IMR-90 (cell line): Measurements from ENCODE around the gene ANTXR1. TPM values are rescaled to one million over a fixed set of nuclear protein-coding genes. Genes with fewer than 3 reads are reported as not detected.

Experiments
- ATAC-seq: fragments of 200-7000 bp; cut with Tn5 transposase; 2 replicates; pipeline ENCODE4 v1.9.1; 2020; ENCODE audit warnings: low read depth, mild to moderate bottlenecking, moderate library complexity
- BruUV-seq: library from RNA; stranded (reverse); fragments of 400-500 nt; replicated peaks from 2 replicates; lab custom pipeline; 2021; lab: Mats Ljungman, UMichigan
- CTCF ChIA-PET: fragments of 300-600 bp; formaldehyde crosslinking; extraction: SDS; loops from one replicate; lab custom pipeline; 2021; ENCODE audit warnings: antibody characterized with exemption; lab: Yijun Ruan, JAX
- POLR2A ChIA-PET: fragments of 300-600 bp; sonication (Branson Sonifier 250); formaldehyde crosslinking; loops from one replicate; lab custom pipeline; 2022; ENCODE audit warnings: antibody characterized with exemption; ENCODE audit not compliant: unreplicated experiment; lab: Charles Lee
- DNase-seq: peaks from one replicate; pipeline ENCODE4 v3.0.0; 2013
- H2AFZ ChIP-seq: replicated peaks from 2 replicates; pipeline ENCODE3; 2013; ENCODE audit warnings: low read length, mild to moderate bottlenecking; ENCODE audit not compliant: poor library complexity
- H2AK5ac ChIP-seq: 2 replicates; pipeline ENCODE4 v1.6.1; 2013; ENCODE audit warnings: low read depth, low read length, inconsistent platforms
- H2AK9ac ChIP-seq: replicated peaks from 2 replicates; pipeline ENCODE3; 2013; ENCODE audit warnings: mild to moderate bottlenecking, low read depth, low read length, moderate library complexity; ENCODE audit not compliant: poor library complexity
- H2BK120ac ChIP-seq: 2 replicates; pipeline ENCODE4 v1.6.1; 2013; ENCODE audit warnings: low read depth, low read length, inconsistent platforms
- H2BK15ac ChIP-seq: 3 replicates; pipeline ENCODE4 v1.6.1; 2013; ENCODE audit warnings: low read depth, low read length, inconsistent platforms
- H2BK20ac ChIP-seq: 2 replicates; pipeline ENCODE4 v1.6.1; 2013; ENCODE audit warnings: low read depth, mild to moderate bottlenecking, inconsistent platforms, low read length, moderate library complexity
- H2BK5ac ChIP-seq: 2 replicates; pipeline ENCODE4 v1.6.1; 2013; ENCODE audit warnings: mild to moderate bottlenecking, low read depth, low read length, inconsistent platforms; ENCODE audit not compliant: poor library complexity, severe bottlenecking
- H3K14ac ChIP-seq: replicated peaks from 2 replicates; pipeline ENCODE4 v1.6.1; 2013; ENCODE audit warnings: low read depth, low read length, inconsistent platforms
- H3K18ac ChIP-seq: 2 replicates; pipeline ENCODE4 v1.6.1; 2013; ENCODE audit warnings: low read depth, low read length, control low read depth
- H3K23ac ChIP-seq: 2 replicates; pipeline ENCODE4 v1.6.1; 2013; ENCODE audit warnings: low read depth, low read length, inconsistent platforms
- H3K27ac ChIP-seq: 2 replicates; pipeline ENCODE4 v1.5.1; 2013; ENCODE audit warnings: mild to moderate bottlenecking, control low read depth, low read length; ENCODE audit not compliant: insufficient read depth
- H3K27me3 ChIP-seq: 2 replicates; pipeline ENCODE4 v1.6.1; 2013; ENCODE audit warnings: low read length; ENCODE audit not compliant: control insufficient read depth, insufficient read depth
- H3K36me3 ChIP-seq: 2 replicates; pipeline ENCODE4 v1.6.1; 2013; ENCODE audit warnings: low read length, mixed read lengths; ENCODE audit not compliant: control insufficient read depth, insufficient read depth
- H3K4ac ChIP-seq: 2 replicates; pipeline ENCODE4 v1.6.1; 2013; ENCODE audit warnings: low read depth, low read length, inconsistent platforms
- H3K4me1 ChIP-seq: 2 replicates; pipeline ENCODE4 v1.6.1; 2013; ENCODE audit warnings: low read length, mixed read lengths; ENCODE audit not compliant: control insufficient read depth, insufficient read depth
- H3K4me2 ChIP-seq: 2 replicates; pipeline ENCODE4 v1.6.1; 2013; ENCODE audit warnings: low read depth, mild to moderate bottlenecking, control low read depth, low read length, moderate library complexity
- H3K4me3 ChIP-seq: 2 replicates; pipeline ENCODE4 v1.5.1; 2013; ENCODE audit warnings: low read depth, mild to moderate bottlenecking, control low read depth, low read length, moderate library complexity; ENCODE audit not compliant: insufficient read depth
- H3K56ac ChIP-seq: 2 replicates; pipeline ENCODE4 v1.6.1; 2013; ENCODE audit warnings: low read length, inconsistent platforms; ENCODE audit not compliant: insufficient read depth; ENCODE audit errors: extremely low read depth
- H3K79me1 ChIP-seq, 2 experiments: 2 replicates each; pipeline ENCODE4 v1.6.1; 2013; ENCODE audit warnings: low read length in 2 of 2, inconsistent platforms in 1 of 2, low read depth in 1 of 2
- H3K9ac ChIP-seq: 2 replicates; pipeline ENCODE4 v1.6.1; 2013; ENCODE audit warnings: low read depth, low read length, control low read depth
- H3K9me1 ChIP-seq: 2 replicates; pipeline ENCODE4 v1.6.1; 2013; ENCODE audit warnings: low read length, inconsistent platforms; ENCODE audit not compliant: insufficient read depth
- H3K9me3 ChIP-seq: 2 replicates; pipeline ENCODE4 v1.6.1; 2013; ENCODE audit warnings: low read length; ENCODE audit not compliant: control insufficient read depth, insufficient read depth
- H4K20me1 ChIP-seq: 2 replicates; pipeline ENCODE4 v1.6.1; 2013; ENCODE audit warnings: low read length, inconsistent platforms; ENCODE audit not compliant: insufficient read depth
- H4K5ac ChIP-seq: 2 replicates; pipeline ENCODE4 v1.6.1; 2013; ENCODE audit warnings: mild to moderate bottlenecking, low read depth, low read length, control low read depth
- H4K8ac ChIP-seq, 2 experiments: 2 replicates each; pipeline ENCODE4 v1.6.1; 2013; ENCODE audit warnings: low read depth in 2 of 2, low read length in 2 of 2, control low read depth in 1 of 2, inconsistent platforms in 1 of 2
- H4K91ac ChIP-seq: 2 replicates; pipeline ENCODE4 v1.6.1; 2013; ENCODE audit warnings: low read depth, low read length, inconsistent platforms; ENCODE audit not compliant: insufficient read depth
- ELK1 ChIP-seq: fragments of 150-350 bp; IDR thresholded peaks from 2 replicates; pipeline ENCODE4 v1.6.1; 2016; ENCODE audit warnings: low read depth, mild to moderate bottlenecking, low read length, moderate library complexity, borderline replicate concordance
- FOS ChIP-seq: fragments of 150-350 bp; IDR thresholded peaks from 2 replicates; pipeline ENCODE4 v1.6.1; 2016; ENCODE audit warnings: low read depth, low read length
- MAFK ChIP-seq: IDR thresholded peaks from 2 replicates; pipeline ENCODE4 v1.6.1; 2012; ENCODE audit warnings: low read depth, low read length, improper control_type of control experiment
- MXI1 ChIP-seq: IDR thresholded peaks from 2 replicates; pipeline ENCODE4 v1.6.1; 2012; ENCODE audit warnings: low read depth, mild to moderate bottlenecking, low read length, moderate library complexity, borderline replicate concordance
- NFE2L2 ChIP-seq: fragments of 150-350 bp; IDR thresholded peaks from 2 replicates; pipeline ENCODE4 v1.6.1; 2016; ENCODE audit warnings: low read depth, mild to moderate bottlenecking, low read length
- POLR2A ChIP-seq: IDR thresholded peaks from 2 replicates; pipeline ENCODE4 v1.6.1; 2012; ENCODE audit warnings: mild to moderate bottlenecking, low read depth, low read length
- RCOR1 ChIP-seq: IDR thresholded peaks from 2 replicates; pipeline ENCODE4 v1.6.1; 2012; ENCODE audit warnings: mild to moderate bottlenecking, low read length, improper control_type of control experiment; ENCODE audit not compliant: insufficient replicate concordance
- RFX5 ChIP-seq: IDR thresholded peaks from 2 replicates; pipeline ENCODE4 v1.8.0; 2012; ENCODE audit warnings: low read depth, mild to moderate bottlenecking, low read length, moderate library complexity
- SMC3 ChIP-seq: fragments of 150-350 bp; IDR thresholded peaks from 2 replicates; pipeline ENCODE4 v1.6.1; 2016; ENCODE audit warnings: low read depth, mild to moderate bottlenecking, antibody characterized with exemption, low read length, moderate library complexity
- WGBS, 2 experiments: methylation state at CpG; one replicate each; pipeline versions ENCODE4 v1.1.5 to v1.1.7; 2013; ENCODE audit warnings: missing lambda C conversion rate in 2 of 2; ENCODE audit not compliant: insufficient read length in 1 of 2; ENCODE audit errors: extremely low coverage in 2 of 2; 5-methylcytosine and 5-hydroxymethylcytosine counted together
- dilution Hi-C: fragments of 300-500 bp; cut with HindIII; formaldehyde crosslinking; loops from one replicate; pipeline ENCODE4 v1.14.3; 2018; ENCODE audit warnings: low sequenced_read_pairs; ENCODE audit not compliant: unreplicated experiment
- in situ Hi-C: fragments of 300-500 bp; cut with MboI; formaldehyde crosslinking; loops from 3 replicates; pipeline ENCODE4 v1.14.3; 2019; ENCODE audit warnings: low sequenced_read_pairs, inconsistent platforms, mixed read lengths
- intact Hi-C: fragments of 100-400 bp; cut with micrococcal nuclease; formaldehyde crosslinking; loops from 2 replicates; pipeline ENCODE4 v1.10.0; 2022
- polyA plus RNA-seq, 3 experiments: library from polyadenylated mRNA; depleted of rRNA; stranded (reverse); fragments of >200 nt; gene quantifications; 2 replicates each; pipeline ENCODE4 v1.2.3, GENCODE V29; 2012; ENCODE audit warnings: low replicate concordance in 1 of 3
- total RNA-seq: library from RNA; depleted of rRNA; stranded (reverse); fragments of >200 nt; gene quantifications from 2 replicates; pipeline ENCODE4 v1.2.3, GENCODE V29; 2012
- TF ChIP-seq, protein P1 (sequence below): fragments of 150-350 bp; IDR thresholded peaks from 2 replicates; pipeline ENCODE4 v1.6.1; 2017; ENCODE audit warnings: mild to moderate bottlenecking, antibody characterized with exemption, low read length, low read depth

The ANTXR1 gene
- total and polyA plus RNA-seq, 2 of the 4 experiments (the other 2 are of a cell fraction): 27.2 to 36.9 TPM

- in situ Hi-C loops: loop anchor here (10.0 kb wide), 1 partner anchor 158 kb away; no protein-coding TSS in a partner anchor
Observed at GRCh38 chr2:69017080-69017479, 4.1 kb downstream of the ANTXR1 start.

More at GRCh38 chr2:69017080-69017479, 4.1 kb downstream of the ANTXR1 start:
- no peak overlapping the region for H2BK5ac ChIP-seq
- peak overlapping the region; percentile 55; the same call in 1 of the 2 replicates for H2BK120ac ChIP-seq
- DNase-seq (peak; percentile 70), ATAC-seq (peak; percentile 4; the same call in 1 of the 2 replicates)
- peak overlapping the region; percentile 65; the same call in 1 of the 2 replicates for H3K4ac ChIP-seq
- H3K9me1 ChIP-seq: peaks cover 29% of the 10 kb centered on the region
- WGBS, 2 experiments: no CpG with 5 or more reads among the region's 5 CpGs
- no peak overlapping the region; a peak in 1 of 4 replicates for H4K8ac ChIP-seq
- no peak for TF ChIP-seq RFX5
- TF ChIP-seq MXI1: no peak
- no peak for TF ChIP-seq ELK1
- TF ChIP-seq POLR2A: no peak
- no peak for TF ChIP-seq RCOR1
- no peak for TF ChIP-seq FOS
- peak; percentile 98 for TF ChIP-seq MAFK
- TF ChIP-seq, protein P1, sequence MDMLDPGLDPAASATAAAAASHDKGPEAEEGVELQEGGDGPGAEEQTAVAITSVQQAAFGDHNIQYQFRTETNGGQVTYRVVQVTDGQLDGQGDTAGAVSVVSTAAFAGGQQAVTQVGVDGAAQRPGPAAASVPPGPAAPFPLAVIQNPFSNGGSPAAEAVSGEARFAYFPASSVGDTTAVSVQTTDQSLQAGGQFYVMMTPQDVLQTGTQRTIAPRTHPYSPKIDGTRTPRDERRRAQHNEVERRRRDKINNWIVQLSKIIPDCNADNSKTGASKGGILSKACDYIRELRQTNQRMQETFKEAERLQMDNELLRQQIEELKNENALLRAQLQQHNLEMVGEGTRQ: no peak
- TF ChIP-seq NFE2L2: peak; percentile 93
- TF ChIP-seq SMC3: no peak
- no peak overlapping the region for H2AFZ ChIP-seq
- ChIA-PET POLR2A (no interaction called here), CTCF (no interaction called here)
- H2BK20ac ChIP-seq: peak overlapping the region; percentile 20; the same call in 1 of the 2 replicates
- no peak overlapping the region for H3K18ac ChIP-seq
- H4K91ac ChIP-seq: no peak overlapping the region
- H3K27me3 ChIP-seq: no peaks in the 10 kb centered on the region
- H4K20me1 ChIP-seq: peaks cover 56% of the 10 kb centered on the region
- H3K9ac ChIP-seq: peak overlapping the region; percentile 44
- H3K4me3 ChIP-seq: peak overlapping the region; percentile 23; the same call in 1 of the 2 replicates
- H3K4me2 ChIP-seq: peak overlapping the region; percentile 85
- peak overlapping the region; percentile 61 for H3K14ac ChIP-seq
- peak overlapping the region; percentile 51; the same call in 1 of the 2 replicates for H3K27ac ChIP-seq
- peak overlapping the region; percentile 43; the same call in 1 of the 2 replicates for H3K56ac ChIP-seq
- peak overlapping the region; percentile 38; the same call in 1 of the 3 replicates for H2BK15ac ChIP-seq
- H4K5ac ChIP-seq: no peak overlapping the region
- H3K9me3 ChIP-seq: no peaks in the 10 kb centered on the region
- H3K23ac ChIP-seq: peak overlapping the region; percentile 80
- no TSS peak for BruUV-seq
- intact Hi-C loops (loop anchor here (10.0 kb wide), 1 partner anchor 552 kb away; the partner anchor contains the start of genes APLF and FBXO48), dilution Hi-C loops (loop anchor here (25.0 kb wide), 1 partner anchor 295 kb away; no protein-coding TSS in a partner anchor)
- peak overlapping the region; percentile 21 for H2AK9ac ChIP-seq
- H3K4me1 ChIP-seq: peaks cover 8% of the 10 kb centered on the region
- H2AK5ac ChIP-seq: peak overlapping the region; percentile 40; the same call in 1 of the 2 replicates
- H3K79me1 ChIP-seq: peaks cover 37 to 65% of the 10 kb centered on the region in 2 experiments
- H3K36me3 ChIP-seq: peaks cover 11% of the 10 kb centered on the region
